EL (cell line): ENCODE measurements around the gene CCL13.

Source experiments
- DNase-seq: peaks from one replicate; pipeline ENCODE4 v3.0.0-alpha.2; 2016

CCL13 gene

GRCh38 chr17:34364751-34365150 lies 8.5 kb downstream of the CCL13 start:
- no peak for DNase-seq

DNA sequence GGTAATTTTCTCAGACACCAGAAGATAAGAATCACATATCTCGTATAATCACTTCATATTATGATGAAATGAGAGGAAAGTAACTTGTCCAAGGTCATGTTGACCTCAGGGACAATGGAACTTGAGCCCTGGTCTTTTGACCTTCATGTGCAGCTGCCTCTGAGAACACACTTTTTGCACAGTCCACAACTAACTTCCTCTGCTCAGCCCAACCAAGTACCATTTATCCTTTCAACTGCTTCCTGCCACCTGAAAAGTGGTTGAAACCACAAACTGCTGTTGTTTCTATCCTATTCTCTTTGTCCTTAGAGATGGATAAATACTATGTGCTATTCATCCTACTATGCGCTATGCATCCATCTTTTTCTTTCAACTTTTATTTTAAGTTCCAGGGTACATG lies 9.1 kb downstream of the CCL13 start:
- no peak for DNase-seq

- no peak for DNase-seq
Measured at GRCh38 chr17:34366010-34366409, 9.7 kb downstream of the CCL13 start.

- DNase-seq, result no peak
Measured at GRCh38 chr17:34366529-34367107, 10.3 kb downstream of the CCL13 start.

- no peak for DNase-seq
Measured at GRCh38 chr17:34367486-34368195, 11.4 kb downstream of the CCL13 start.

DNA sequence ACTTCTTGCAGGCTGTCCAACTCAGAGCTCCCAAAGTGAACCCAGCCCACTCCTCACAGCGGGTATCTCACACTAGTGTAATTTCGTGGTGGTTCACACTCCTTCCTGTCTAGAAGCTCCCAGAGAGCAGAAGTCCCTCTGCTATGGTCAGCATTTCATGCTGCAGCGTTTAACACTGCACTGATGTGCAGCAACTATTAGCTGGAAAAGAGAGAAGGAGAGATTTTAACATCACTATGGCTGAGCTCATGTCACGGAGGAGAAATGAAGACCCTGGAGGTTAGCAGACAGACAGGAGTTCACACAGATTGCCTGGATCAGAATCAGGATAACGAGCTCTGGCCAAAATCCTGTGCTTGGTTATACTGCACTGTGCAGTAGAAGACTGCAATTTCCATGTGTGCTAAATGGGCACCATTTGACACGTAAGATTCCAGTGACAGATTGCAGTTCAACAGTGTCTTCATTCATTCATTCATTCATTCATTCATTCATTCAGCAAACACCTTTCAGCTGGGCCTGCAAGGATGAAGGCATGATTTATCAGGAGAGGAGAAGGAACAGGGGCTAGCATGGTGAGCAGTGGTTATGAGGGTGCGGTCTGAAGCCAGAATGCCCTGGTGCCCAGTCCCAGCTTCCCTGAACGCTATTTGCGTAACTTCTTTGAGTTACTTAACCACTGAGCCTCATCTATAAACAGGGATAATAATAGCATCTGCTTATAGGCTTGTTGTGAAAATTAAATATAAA lies 12.1 kb downstream of the CCL13 start:
- DNase-seq, result no peak

DNA sequence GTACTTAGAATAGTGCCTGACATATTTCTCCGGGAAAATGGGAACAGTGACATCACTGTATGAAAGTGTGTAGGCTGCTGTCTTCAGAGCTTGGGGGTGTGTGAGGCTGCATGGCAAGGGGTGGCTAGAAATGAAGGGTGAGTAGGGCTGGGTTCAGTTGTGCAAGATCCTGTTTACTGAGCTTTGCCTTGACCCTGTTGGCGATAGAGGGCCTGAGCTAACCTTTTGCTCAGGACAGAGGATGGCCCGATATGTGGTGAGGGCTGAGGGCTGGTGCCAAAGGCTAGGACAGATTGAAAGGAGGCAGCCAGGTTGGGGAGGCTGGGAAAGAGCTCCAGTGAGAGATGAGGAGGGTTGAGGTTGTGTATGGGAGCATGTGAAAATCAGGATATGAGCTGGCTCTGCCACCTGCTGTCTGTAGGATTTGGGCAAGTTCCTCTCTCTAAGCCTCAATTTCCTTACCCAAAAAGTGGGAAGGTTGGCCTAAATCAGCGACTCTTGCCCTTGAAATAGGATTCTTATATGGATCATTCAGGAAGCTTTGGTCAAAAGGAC lies 12.7 kb downstream of the CCL13 start:
- no peak for DNase-seq

GRCh38 chr17:34369571-34369970 lies 13.3 kb downstream of the CCL13 start:
- no peak for DNase-seq

GRCh38 chr17:34370376-34370996 lies 14.2 kb downstream of the CCL13 start:
- DNase-seq, result no peak

DNA sequence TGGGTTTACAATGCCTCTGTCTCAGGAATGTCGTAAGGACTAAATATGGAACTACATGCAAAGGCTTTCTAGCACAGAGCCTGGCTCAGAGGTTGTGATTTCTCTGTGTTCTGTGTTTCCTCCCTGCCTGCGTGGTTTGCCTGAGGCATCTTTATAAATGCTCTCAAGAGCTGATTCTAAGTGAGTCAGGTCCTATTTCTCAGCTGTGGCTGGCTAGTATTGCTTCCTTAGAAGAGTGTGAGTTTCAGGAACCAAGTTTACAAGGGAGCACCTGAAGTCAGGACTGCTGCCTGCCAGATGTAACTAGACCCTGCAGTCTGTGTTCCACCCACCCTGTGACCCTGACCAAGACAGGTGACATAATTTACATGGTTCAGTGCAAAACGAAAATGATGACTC lies 14.7 kb downstream of the CCL13 start:
- DNase-seq, result peak; percentile 59

DNA sequence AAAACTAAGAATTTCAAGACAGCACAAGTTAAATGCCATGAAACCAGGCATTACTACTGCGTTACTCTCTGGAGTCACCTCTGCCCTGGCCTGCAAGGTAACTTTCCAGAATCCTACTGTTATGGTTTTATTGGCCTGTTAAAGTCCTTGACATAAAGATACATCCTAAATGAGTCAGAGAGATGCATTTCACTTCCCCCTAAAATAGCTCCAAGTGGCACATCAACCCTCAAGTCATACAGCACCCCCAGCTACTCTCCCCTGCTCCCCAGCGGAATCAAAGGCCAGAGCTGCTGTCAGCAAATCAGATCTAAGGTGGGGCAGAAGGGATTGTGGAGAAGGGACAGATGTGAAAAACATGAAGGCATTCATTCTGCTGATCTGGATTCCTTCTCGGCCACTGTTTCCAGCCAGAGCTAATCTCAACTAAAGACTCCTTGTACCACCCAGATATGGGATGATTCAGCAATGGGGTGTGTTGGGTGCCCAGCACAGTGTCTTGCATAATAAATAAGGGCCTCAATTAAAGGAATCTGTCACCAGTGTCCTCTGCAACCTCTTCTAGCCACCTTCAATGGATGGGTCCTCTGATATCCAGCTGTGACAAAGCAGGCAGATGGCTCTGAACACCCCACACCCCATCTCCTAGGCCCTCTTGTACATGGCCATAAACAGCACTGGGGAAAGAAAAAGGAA lies 15.3 kb downstream of the CCL13 start:
- DNase-seq, result no peak

- no peak for DNase-seq
Measured at GRCh38 chr17:34374457-34374856, 18.2 kb downstream of the CCL13 start.

- DNase-seq, result no peak
Measured at GRCh38 chr17:34375426-34375997, 19.2 kb downstream of the CCL13 start.

DNA sequence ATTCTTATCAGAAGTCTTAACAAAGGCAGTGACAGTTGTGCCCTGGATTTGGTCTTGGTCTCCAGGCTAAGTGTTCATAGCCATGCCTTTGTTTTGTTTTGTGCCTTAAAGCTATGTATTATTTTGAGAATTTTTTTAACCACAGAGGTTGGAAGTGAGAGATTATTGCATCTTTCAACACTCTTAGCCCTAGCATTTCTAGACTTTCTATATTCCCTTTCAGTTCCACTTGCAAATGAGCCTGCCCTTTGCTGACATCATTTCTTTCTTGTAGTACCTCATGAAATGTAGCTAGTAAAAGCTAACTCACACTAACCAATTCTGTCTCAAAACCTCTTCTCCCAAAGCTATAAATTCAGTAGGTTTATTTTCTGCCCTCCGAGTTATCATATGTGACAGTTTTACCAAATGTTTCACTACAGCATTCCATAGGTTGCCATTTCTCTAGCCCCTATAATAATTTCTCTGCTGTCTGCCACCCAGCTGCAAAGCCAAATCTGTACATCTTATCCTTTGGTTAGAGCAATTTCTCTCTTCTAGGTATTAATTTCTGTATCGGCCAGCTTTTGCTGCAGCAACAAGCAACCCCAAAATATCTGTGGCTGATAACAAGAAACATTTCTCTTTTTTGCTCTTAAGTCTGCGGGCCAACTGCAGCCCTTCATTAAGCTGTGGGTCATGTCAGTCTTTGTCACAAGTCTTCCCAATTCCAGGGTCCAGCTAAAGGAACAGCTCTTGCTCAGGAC lies 21.0 kb downstream of the CCL13 start:
- no peak for DNase-seq

- DNase-seq, result no peak
Measured at GRCh38 chr17:34378664-34379101, 22.4 kb downstream of the CCL13 start.

DNA sequence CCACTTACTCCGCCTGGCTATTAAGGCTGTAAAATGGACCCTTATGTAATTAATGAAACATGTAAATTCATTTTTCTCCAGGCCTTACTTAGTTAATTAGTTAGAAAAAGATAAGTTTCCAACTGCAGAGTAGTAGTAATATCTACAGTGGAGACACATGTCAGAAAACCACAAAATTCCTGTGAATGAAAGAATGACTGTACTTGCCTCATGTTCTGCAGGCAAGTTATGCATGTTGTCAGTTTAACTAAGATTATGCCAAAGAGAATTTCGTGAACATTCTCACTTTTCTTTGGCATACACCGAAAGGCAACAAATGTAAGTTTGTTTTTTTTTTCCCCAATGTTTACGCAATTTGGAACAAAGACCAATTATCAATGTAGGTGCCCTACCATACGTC lies 23.6 kb downstream of the CCL13 start:
- no peak for DNase-seq

- DNase-seq, result no peak
Measured at GRCh38 chr17:34382621-34383124, 26.4 kb downstream of the CCL13 start.

DNA sequence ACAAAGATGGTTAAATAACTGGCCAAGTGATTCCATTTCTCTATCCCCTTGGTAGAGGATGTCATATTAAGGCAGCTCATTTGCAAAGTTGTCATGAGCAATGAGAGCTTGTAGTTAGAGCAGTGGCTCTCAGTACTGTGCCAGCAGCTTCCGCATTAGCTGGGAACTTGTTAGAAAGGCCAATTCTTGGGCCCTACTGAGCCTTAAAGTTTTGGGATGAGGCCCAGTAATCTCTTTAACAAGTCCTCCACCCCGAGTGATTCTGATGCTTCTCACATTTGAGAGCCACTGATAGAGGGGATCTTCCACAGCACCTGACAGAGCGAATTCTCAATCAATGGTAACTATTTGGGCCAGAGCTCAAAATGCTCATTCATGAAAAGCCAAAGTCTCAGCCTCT lies 26.9 kb downstream of the CCL13 start:
- DNase-seq, result no peak

- no peak for DNase-seq
Measured at GRCh38 chr17:34384271-34384670, 28.0 kb downstream of the CCL13 start.

GRCh38 chr17:34384822-34385605 lies 28.7 kb downstream of the CCL13 start:
- DNase-seq, result no peak

GRCh38 chr17:34386343-34386696 lies 30.0 kb downstream of the CCL13 start:
- no peak for DNase-seq
